ENCODE data around the gene ATM. TPM values are rescaled to one million over a fixed set of nuclear protein-coding genes. Genes with fewer than 3 reads are reported as not detected.

Gene ATM
- total and polyA plus RNA-seq, 10 of the 15 experiments (the other 5 are each of a cell fraction or from before 2014, with no cell fraction given) = 10.0 to 91.5 (median 40.2) TPM

GRCh38 chr11:108222574-108223347, at the start of gene ATM, which contains the start of gene NPAT (continued):
- TF ChIP-seq MAX (IDR thresholded peaks at IDR 0.05; ENCODE audit: low read depth, low read length) (peak; percentile 88), IKZF2 (IDR thresholded peaks at IDR 0.05) (peak; percentile 79 to 80; a peak in 3 of 4 replicates), FOXK2 (IDR thresholded peaks at IDR 0.05) (no peak), EP300 (IDR thresholded peaks at IDR 0.05; ENCODE audit: borderline replicate concordance in 1 of 2, control insufficient read depth in 1 of 2, low read depth in 2 of 2, low read length in 2 of 2) (peak in 1 of 2 experiments; percentile 50; a peak in 2 of 4 replicates), TBL1XR1 (IDR thresholded peaks at IDR 0.05; ENCODE audit: low read depth, low read length) (peak; percentile 81), PAX8 (IDR thresholded peaks at IDR 0.05) (no peak), NFXL1 (IDR thresholded peaks at IDR 0.05; ENCODE audit: borderline replicate concordance) (no peak; the same call in 1 of the 2 replicates), SREBF1 (IDR thresholded peaks at IDR 0.05; ENCODE audit: low read length) (0 out of 2 replicates have a peak, but pooled peaks have one; percentile 17), RELA (IDR thresholded peaks at IDR 0.05; ENCODE audit: borderline replicate concordance, partially characterized antibody) (peak; percentile 86), BMI1 (IDR thresholded peaks at IDR 0.05; ENCODE audit: borderline replicate concordance) (no peak), SUZ12 (IDR thresholded peaks at IDR 0.05; ENCODE audit: unreplicated experiment) (no peak), MTA2 (IDR thresholded peaks at IDR 0.05; ENCODE audit: low read depth) (peak; percentile 50; the same call in 1 of the 2 replicates), FOXM1 (IDR thresholded peaks at IDR 0.05; ENCODE audit: low read depth, low read length) (no peak), CBX3 (IDR thresholded peaks at IDR 0.05; ENCODE audit: borderline replicate concordance, low read depth) (no peak), HSF1 (IDR thresholded peaks at IDR 0.05; ENCODE audit: low read depth, low read length) (no peak), POLR2A (IDR thresholded peaks at IDR 0.05; ENCODE audit: low read depth, low read length) (peak; percentile 78), NR2C1 (IDR thresholded peaks at IDR 0.05) (peak; percentile 29; the same call in 1 of the 2 replicates), ESRRA (IDR thresholded peaks at IDR 0.05; ENCODE audit: low read length) (no peak; the same call in 1 of the 2 replicates), RAD21 (IDR thresholded peaks at IDR 0.05; ENCODE audit: insufficient read depth, low read depth, low read length) (peak; percentile 81)
- TF ChIP-seq, protein P1, sequence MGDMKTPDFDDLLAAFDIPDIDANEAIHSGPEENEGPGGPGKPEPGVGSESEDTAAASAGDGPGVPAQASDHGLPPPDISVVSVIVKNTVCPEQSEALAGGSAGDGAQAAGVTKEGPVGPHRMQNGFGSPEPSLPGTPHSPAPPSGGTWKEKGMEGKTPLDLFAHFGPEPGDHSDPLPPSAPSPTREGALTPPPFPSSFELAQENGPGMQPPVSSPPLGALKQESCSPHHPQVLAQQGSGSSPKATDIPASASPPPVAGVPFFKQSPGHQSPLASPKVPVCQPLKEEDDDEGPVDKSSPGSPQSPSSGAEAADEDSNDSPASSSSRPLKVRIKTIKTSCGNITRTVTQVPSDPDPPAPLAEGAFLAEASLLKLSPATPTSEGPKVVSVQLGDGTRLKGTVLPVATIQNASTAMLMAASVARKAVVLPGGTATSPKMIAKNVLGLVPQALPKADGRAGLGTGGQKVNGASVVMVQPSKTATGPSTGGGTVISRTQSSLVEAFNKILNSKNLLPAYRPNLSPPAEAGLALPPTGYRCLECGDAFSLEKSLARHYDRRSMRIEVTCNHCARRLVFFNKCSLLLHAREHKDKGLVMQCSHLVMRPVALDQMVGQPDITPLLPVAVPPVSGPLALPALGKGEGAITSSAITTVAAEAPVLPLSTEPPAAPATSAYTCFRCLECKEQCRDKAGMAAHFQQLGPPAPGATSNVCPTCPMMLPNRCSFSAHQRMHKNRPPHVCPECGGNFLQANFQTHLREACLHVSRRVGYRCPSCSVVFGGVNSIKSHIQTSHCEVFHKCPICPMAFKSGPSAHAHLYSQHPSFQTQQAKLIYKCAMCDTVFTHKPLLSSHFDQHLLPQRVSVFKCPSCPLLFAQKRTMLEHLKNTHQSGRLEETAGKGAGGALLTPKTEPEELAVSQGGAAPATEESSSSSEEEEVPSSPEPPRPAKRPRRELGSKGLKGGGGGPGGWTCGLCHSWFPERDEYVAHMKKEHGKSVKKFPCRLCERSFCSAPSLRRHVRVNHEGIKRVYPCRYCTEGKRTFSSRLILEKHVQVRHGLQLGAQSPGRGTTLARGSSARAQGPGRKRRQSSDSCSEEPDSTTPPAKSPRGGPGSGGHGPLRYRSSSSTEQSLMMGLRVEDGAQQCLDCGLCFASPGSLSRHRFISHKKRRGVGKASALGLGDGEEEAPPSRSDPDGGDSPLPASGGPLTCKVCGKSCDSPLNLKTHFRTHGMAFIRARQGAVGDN (IDR thresholded peaks at IDR 0.05) = peak; percentile 88
- TF ChIP-seq, protein P2, sequence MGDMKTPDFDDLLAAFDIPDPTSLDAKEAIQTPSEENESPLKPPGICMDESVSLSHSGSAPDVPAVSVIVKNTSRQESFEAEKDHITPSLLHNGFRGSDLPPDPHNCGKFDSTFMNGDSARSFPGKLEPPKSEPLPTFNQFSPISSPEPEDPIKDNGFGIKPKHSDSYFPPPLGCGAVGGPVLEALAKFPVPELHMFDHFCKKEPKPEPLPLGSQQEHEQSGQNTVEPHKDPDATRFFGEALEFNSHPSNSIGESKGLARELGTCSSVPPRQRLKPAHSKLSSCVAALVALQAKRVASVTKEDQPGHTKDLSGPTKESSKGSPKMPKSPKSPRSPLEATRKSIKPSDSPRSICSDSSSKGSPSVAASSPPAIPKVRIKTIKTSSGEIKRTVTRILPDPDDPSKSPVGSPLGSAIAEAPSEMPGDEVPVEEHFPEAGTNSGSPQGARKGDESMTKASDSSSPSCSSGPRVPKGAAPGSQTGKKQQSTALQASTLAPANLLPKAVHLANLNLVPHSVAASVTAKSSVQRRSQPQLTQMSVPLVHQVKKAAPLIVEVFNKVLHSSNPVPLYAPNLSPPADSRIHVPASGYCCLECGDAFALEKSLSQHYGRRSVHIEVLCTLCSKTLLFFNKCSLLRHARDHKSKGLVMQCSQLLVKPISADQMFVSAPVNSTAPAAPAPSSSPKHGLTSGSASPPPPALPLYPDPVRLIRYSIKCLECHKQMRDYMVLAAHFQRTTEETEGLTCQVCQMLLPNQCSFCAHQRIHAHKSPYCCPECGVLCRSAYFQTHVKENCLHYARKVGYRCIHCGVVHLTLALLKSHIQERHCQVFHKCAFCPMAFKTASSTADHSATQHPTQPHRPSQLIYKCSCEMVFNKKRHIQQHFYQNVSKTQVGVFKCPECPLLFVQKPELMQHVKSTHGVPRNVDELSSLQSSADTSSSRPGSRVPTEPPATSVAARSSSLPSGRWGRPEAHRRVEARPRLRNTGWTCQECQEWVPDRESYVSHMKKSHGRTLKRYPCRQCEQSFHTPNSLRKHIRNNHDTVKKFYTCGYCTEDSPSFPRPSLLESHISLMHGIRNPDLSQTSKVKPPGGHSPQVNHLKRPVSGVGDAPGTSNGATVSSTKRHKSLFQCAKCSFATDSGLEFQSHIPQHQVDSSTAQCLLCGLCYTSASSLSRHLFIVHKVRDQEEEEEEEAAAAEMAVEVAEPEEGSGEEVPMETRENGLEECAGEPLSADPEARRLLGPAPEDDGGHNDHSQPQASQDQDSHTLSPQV (IDR thresholded peaks at IDR 0.05) = no peak

Measured in GM12878 (cell line).